H1 (cell line): Measurements from ENCODE around the gene CXCL9. TPM values are rescaled to one million over a fixed set of nuclear protein-coding genes. Genes with fewer than 3 reads are reported as not detected.
"Not testable (repeated sequence)": the region's sequence is repeated elsewhere in the genome, so short reads cannot be mapped to it uniquely, and the experiment has no call there.

Experiments used
- CTCF ChIA-PET: fragments of 300-600 bp; sonication (Branson Sonifier 250); formaldehyde crosslinking; loops from one replicate; lab custom pipeline; 2021; ENCODE audit not compliant: partially characterized antibody; lab: Charles Lee
- POLR2A ChIA-PET: fragments of 300-600 bp; sonication (Branson Sonifier 250); formaldehyde crosslinking; loops from one replicate; lab custom pipeline; 2021; ENCODE audit warnings: inconsistent platforms; ENCODE audit not compliant: partially characterized antibody; lab: Charles Lee
- DNase-seq, 2 experiments: peaks; one replicate each; pipeline versions ENCODE4 v3.0.0 to v3.0.0-alpha.2; 2010 to 2022; ENCODE audit warnings: low spot score in 2 of 2, low read depth in 1 of 2, mixed read lengths in 1 of 2
- FAIRE-seq: peaks from 2 replicates; lab custom pipeline; 2011; peaks lifted over from hg19 to GRCh38; lab: Jason Lieb, UNC
- H2AFZ ChIP-seq: 2 replicates; pipeline ENCODE4 v1.8.1; 2012; ENCODE audit warnings: low read length, inconsistent platforms
- H2AK5ac ChIP-seq: 2 replicates; pipeline ENCODE4 v1.6.1; 2013; ENCODE audit warnings: low read depth, low read length
- H2BK120ac ChIP-seq: replicated peaks from 2 replicates; pipeline ENCODE3; 2013; ENCODE audit warnings: low read depth, low read length, inconsistent platforms
- H2BK12ac ChIP-seq: 2 replicates; pipeline ENCODE4 v1.6.1; 2013; ENCODE audit warnings: low read depth, low read length
- H2BK15ac ChIP-seq: 2 replicates; pipeline ENCODE4 v1.6.1; 2013; ENCODE audit warnings: low read length
- H2BK20ac ChIP-seq: 2 replicates; pipeline ENCODE4 v1.6.1; 2013; ENCODE audit warnings: low read length
- H2BK5ac ChIP-seq: 2 replicates; pipeline ENCODE4 v1.6.1; 2013; ENCODE audit warnings: low read depth, low read length
- H3K14ac ChIP-seq: 2 replicates; pipeline ENCODE4 v1.6.1; 2013; ENCODE audit warnings: inconsistent platforms; ENCODE audit not compliant: insufficient read length
- H3K18ac ChIP-seq: 2 replicates; pipeline ENCODE4 v1.6.1; 2013; ENCODE audit warnings: low read length; ENCODE audit errors: extremely low read depth
- H3K23ac ChIP-seq: 2 replicates; pipeline ENCODE4 v1.6.1; 2013; ENCODE audit warnings: inconsistent platforms; ENCODE audit not compliant: insufficient read length
- H3K23me2 ChIP-seq: 2 replicates; pipeline ENCODE4 v1.6.1; 2013; ENCODE audit warnings: low read depth, low read length
- H3K27ac ChIP-seq: 2 replicates; pipeline ENCODE4 v1.6.1; 2011; ENCODE audit warnings: low read depth, low read length, inconsistent platforms
- H3K27me3 ChIP-seq, 4 experiments: replicated peaks in 1 of 4; 1 replicate in 1 of 4; 2 replicates in 3 of 4; pipeline versions ENCODE4 v1.6.1 to v1.8.1; 2011 to 2013; ENCODE audit warnings: low read length in 3 of 4, mild to moderate bottlenecking in 3 of 4, inconsistent platforms in 2 of 4, mixed read lengths in 2 of 4, moderate library complexity in 1 of 4; ENCODE audit not compliant: control insufficient read depth in 3 of 4, insufficient read depth in 3 of 4; ENCODE audit errors: extremely low read depth in 1 of 4
- H3K36me3 ChIP-seq, 4 experiments: 2 replicates each; pipeline versions ENCODE4 v1.6.1 to v1.8.1; 2011 to 2013; ENCODE audit warnings: mild to moderate bottlenecking in 4 of 4, low read length in 3 of 4, moderate library complexity in 2 of 4, control low read depth in 1 of 4, inconsistent platforms in 1 of 4; ENCODE audit not compliant: insufficient read depth in 4 of 4, control insufficient read depth in 2 of 4
- H3K4ac ChIP-seq: replicated peaks from 2 replicates; pipeline ENCODE3; 2013; ENCODE audit warnings: low read length, low read depth, mixed read lengths, inconsistent platforms; ENCODE audit not compliant: insufficient read length
- H3K4me1 ChIP-seq, 4 experiments: replicated peaks in 1 of 4; 1 replicate in 1 of 4; 2 replicates in 3 of 4; pipeline versions ENCODE4 v1.6.1 to v1.8.1; 2011 to 2013; ENCODE audit warnings: low read length in 3 of 4, inconsistent platforms in 2 of 4, mixed read lengths in 1 of 4; ENCODE audit not compliant: insufficient read depth in 4 of 4, control insufficient read depth in 3 of 4
- H3K4me2 ChIP-seq, 2 experiments: 2 replicates each; pipeline versions ENCODE4 v1.6.1 to v1.8.1; 2011 to 2013; ENCODE audit warnings: low read depth in 2 of 2, low read length in 2 of 2, control low read depth in 1 of 2, inconsistent platforms in 1 of 2, mild to moderate bottlenecking in 1 of 2; ENCODE audit not compliant: insufficient read depth in 1 of 2
- H3K4me3 ChIP-seq, 4 experiments: fragments of 200-600, 300-600 bp in 1 of 4; sonication (generic), shearing (Covaris generic), sonication (Bioruptor Twin) in 1 of 4; 2 replicates each; pipeline versions ENCODE4 v1.5.1 to v1.8.1; 2011 to 2016; ENCODE audit warnings: low read length in 4 of 4, low read depth in 3 of 4, control low read depth in 2 of 4, inconsistent platforms in 2 of 4, mild to moderate bottlenecking in 2 of 4, mixed read lengths in 1 of 4, moderate library complexity in 1 of 4; ENCODE audit not compliant: insufficient read depth in 2 of 4; ENCODE audit errors: extremely low read depth in 1 of 4
- H3K56ac ChIP-seq: replicated peaks from 2 replicates; pipeline ENCODE3; 2013; ENCODE audit warnings: low read depth, mild to moderate bottlenecking, mixed read lengths, low read length, inconsistent platforms; ENCODE audit not compliant: insufficient read length
- H3K79me1 ChIP-seq: 2 replicates; pipeline ENCODE4 v1.6.1; 2013; ENCODE audit warnings: low read depth, low read length, control low read depth
- H3K79me2 ChIP-seq, 2 experiments: 2 replicates each; pipeline versions ENCODE4 v1.6.1 to v1.8.1; 2012 to 2013; ENCODE audit warnings: low read length in 2 of 2, mild to moderate bottlenecking in 2 of 2, inconsistent platforms in 1 of 2; ENCODE audit not compliant: insufficient read depth in 2 of 2, control insufficient read depth in 1 of 2
- H3K9ac ChIP-seq, 4 experiments: replicated peaks in 1 of 4; 1 replicate in 1 of 4; 2 replicates in 3 of 4; pipeline versions ENCODE4 v1.6.1 to v1.8.1; 2011 to 2013; ENCODE audit warnings: low read depth in 3 of 4, low read length in 3 of 4, control low read depth in 2 of 4, mild to moderate bottlenecking in 2 of 4, moderate library complexity in 2 of 4, inconsistent platforms in 1 of 4; ENCODE audit errors: extremely low read depth in 1 of 4
- H3K9me3 ChIP-seq, 2 experiments: 2 replicates each; pipeline versions ENCODE4 v1.6.1 to v1.8.1; 2012 to 2013; ENCODE audit warnings: mild to moderate bottlenecking in 2 of 2, moderate library complexity in 2 of 2, control low read depth in 1 of 2, inconsistent platforms in 1 of 2, low read depth in 1 of 2, low read length in 1 of 2, mixed read lengths in 1 of 2; ENCODE audit not compliant: insufficient read depth in 2 of 2
- H4K20me1 ChIP-seq, 2 experiments: replicated peaks in 1 of 2; 2 replicates each; pipeline versions ENCODE3 to v1.8.1; 2011 to 2013; ENCODE audit warnings: inconsistent platforms in 2 of 2, low read length in 2 of 2, mild to moderate bottlenecking in 1 of 2; ENCODE audit not compliant: insufficient read depth in 2 of 2, control insufficient read depth in 1 of 2
- H4K5ac ChIP-seq: 2 replicates; pipeline ENCODE4 v1.6.1; 2013; ENCODE audit warnings: low read length, low read depth, mixed read lengths, inconsistent platforms; ENCODE audit not compliant: insufficient read length
- H4K8ac ChIP-seq: 2 replicates; pipeline ENCODE4 v1.8.0; 2013; ENCODE audit warnings: mild to moderate bottlenecking, moderate library complexity, low read length, inconsistent platforms; ENCODE audit not compliant: insufficient read depth; ENCODE audit errors: extremely low read depth
- H4K91ac ChIP-seq: replicated peaks from 2 replicates; pipeline ENCODE3; 2013; ENCODE audit warnings: low read length, mixed read lengths, inconsistent platforms; ENCODE audit not compliant: insufficient read length
- WGBS, 2 experiments: shearing (Covaris generic) in 1 of 2; methylation state at CpG; one replicate each; pipeline versions ENCODE4 v1.1.6 to v1.1.7; 2013 to 2015; ENCODE audit warnings: low lambda C conversion rate in 2 of 2, mixed read lengths in 2 of 2, inconsistent platforms in 1 of 2, low coverage in 1 of 2, missing lambda C conversion rate in 1 of 2; ENCODE audit not compliant: insufficient replicate concordance in 2 of 2, insufficient coverage in 1 of 2, insufficient read length in 1 of 2; ENCODE audit errors: extremely low coverage in 1 of 2, missing lambda C conversion rate in 1 of 2; 5-methylcytosine and 5-hydroxymethylcytosine counted together
- polyA plus RNA-seq, 7 experiments: library from polyadenylated mRNA; depleted of rRNA in 3 of 7; stranded (reverse) in 5 of 7; unstranded in 2 of 7; fragments of >200 nt in 5 of 7; fragments of 200-250 nt in 2 of 7; gene quantifications; 1 replicate in 5 of 7; 2 replicates in 1 of 7; 4 replicates in 1 of 7; pipeline versions ENCODE4 v1.2.1 to v1.2.3, GENCODE V29; 2011 to 2013; ENCODE audit warnings: missing spikeins in 2 of 7, mixed read lengths in 2 of 7
- total RNA-seq: library from RNA; stranded (reverse); fragmentation: NEBNext Ultra II Directional; extraction: Animal tissue kit (Norgen Biotek cat#: 25700); gene quantifications from 2 replicates; pipeline ENCODE4 v1.2.1, GENCODE V29; 2021

The CXCL9 gene
- total and polyA plus RNA-seq, 2 of the 8 experiments (the other 6 are each of a cell fraction or from before 2014, with no cell fraction given) = not detected

DNA sequence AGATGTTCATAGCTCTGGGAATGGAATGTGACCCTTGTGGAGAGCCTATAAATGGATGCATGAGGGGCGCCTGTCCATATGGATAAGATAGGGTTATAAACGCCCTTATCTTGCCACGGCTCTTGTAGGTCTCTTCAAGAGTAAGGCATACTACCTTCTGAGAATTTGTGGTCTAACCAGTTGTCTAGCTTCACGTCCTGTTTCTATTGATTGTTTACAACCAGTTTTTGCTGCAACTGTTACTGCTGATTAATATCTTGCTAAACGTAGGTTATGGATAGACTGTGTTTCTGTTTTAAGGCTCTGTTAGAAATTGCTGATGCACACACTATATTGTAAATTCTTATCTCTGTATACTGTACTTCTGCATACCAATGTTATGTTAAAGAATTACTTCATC, 52.5 kb downstream of the CXCL9 start:
- H3K79me2 ChIP-seq, H4K5ac ChIP-seq, H2BK12ac ChIP-seq, H2AFZ ChIP-seq, H3K4me3 ChIP-seq, H4K20me1 ChIP-seq, H3K56ac ChIP-seq, POLR2A ChIA-PET, H3K27ac ChIP-seq, H3K27me3 ChIP-seq, H3K18ac ChIP-seq, H3K79me1 ChIP-seq, CTCF ChIA-PET, H2BK5ac ChIP-seq, H3K23me2 ChIP-seq, H3K4me2 ChIP-seq, H2BK15ac ChIP-seq, H2AK5ac ChIP-seq, DNase-seq, H3K23ac ChIP-seq, H3K4me1 ChIP-seq, H4K91ac ChIP-seq, H3K9me3 ChIP-seq, H4K8ac ChIP-seq, H3K14ac ChIP-seq, H3K4ac ChIP-seq, H3K9ac ChIP-seq, H2BK120ac ChIP-seq, FAIRE-seq, H2BK20ac ChIP-seq: not testable (repeated sequence)
- WGBS, 2 experiments = 85% methylated on average over 5 of the region's 5 CpGs; no CpG with 5 or more reads in 1 of the 2 experiments
- H3K36me3 ChIP-seq = peaks cover 27 to 90% (median 71%) of the 10 kb centered on the region in 4 experiments
